H1 (cell line): ENCODE measurements around the gene SIGLEC11. TPM values are rescaled to one million over a fixed set of nuclear protein-coding genes. Genes with fewer than 3 reads are reported as not detected.

ENCODE experiments used
- CTCF ChIA-PET: fragments of 300-600 bp; sonication (Branson Sonifier 250); formaldehyde crosslinking; loops from one replicate; lab custom pipeline; 2021; ENCODE audit not compliant: partially characterized antibody; lab: Charles Lee
- POLR2A ChIA-PET: fragments of 300-600 bp; sonication (Branson Sonifier 250); formaldehyde crosslinking; loops from one replicate; lab custom pipeline; 2021; ENCODE audit warnings: inconsistent platforms; ENCODE audit not compliant: partially characterized antibody; lab: Charles Lee
- DNase-seq, 2 experiments: peaks; one replicate each; pipeline versions ENCODE4 v3.0.0 to v3.0.0-alpha.2; 2010 to 2022; ENCODE audit warnings: low spot score in 2 of 2, low read depth in 1 of 2, mixed read lengths in 1 of 2
- FAIRE-seq: peaks from 2 replicates; lab custom pipeline; 2011; peaks lifted over from hg19 to GRCh38; lab: Jason Lieb, UNC
- H2AFZ ChIP-seq: 2 replicates; pipeline ENCODE4 v1.8.1; 2012; ENCODE audit warnings: low read length, inconsistent platforms
- H2AK5ac ChIP-seq: 2 replicates; pipeline ENCODE4 v1.6.1; 2013; ENCODE audit warnings: low read depth, low read length
- H2BK120ac ChIP-seq: replicated peaks from 2 replicates; pipeline ENCODE3; 2013; ENCODE audit warnings: low read depth, low read length, inconsistent platforms
- H2BK12ac ChIP-seq: 2 replicates; pipeline ENCODE4 v1.6.1; 2013; ENCODE audit warnings: low read depth, low read length
- H2BK15ac ChIP-seq: 2 replicates; pipeline ENCODE4 v1.6.1; 2013; ENCODE audit warnings: low read length
- H2BK20ac ChIP-seq: 2 replicates; pipeline ENCODE4 v1.6.1; 2013; ENCODE audit warnings: low read length
- H2BK5ac ChIP-seq: 2 replicates; pipeline ENCODE4 v1.6.1; 2013; ENCODE audit warnings: low read depth, low read length
- H3K14ac ChIP-seq: 2 replicates; pipeline ENCODE4 v1.6.1; 2013; ENCODE audit warnings: inconsistent platforms; ENCODE audit not compliant: insufficient read length
- H3K18ac ChIP-seq: 2 replicates; pipeline ENCODE4 v1.6.1; 2013; ENCODE audit warnings: low read length; ENCODE audit errors: extremely low read depth
- H3K23ac ChIP-seq: 2 replicates; pipeline ENCODE4 v1.6.1; 2013; ENCODE audit warnings: inconsistent platforms; ENCODE audit not compliant: insufficient read length
- H3K23me2 ChIP-seq: 2 replicates; pipeline ENCODE4 v1.6.1; 2013; ENCODE audit warnings: low read depth, low read length
- H3K27ac ChIP-seq: 2 replicates; pipeline ENCODE4 v1.6.1; 2011; ENCODE audit warnings: low read depth, low read length, inconsistent platforms
- H3K27me3 ChIP-seq, 4 experiments: replicated peaks in 1 of 4; 1 replicate in 1 of 4; 2 replicates in 3 of 4; pipeline versions ENCODE4 v1.6.1 to v1.8.1; 2011 to 2013; ENCODE audit warnings: low read length in 3 of 4, mild to moderate bottlenecking in 3 of 4, inconsistent platforms in 2 of 4, mixed read lengths in 2 of 4, moderate library complexity in 1 of 4; ENCODE audit not compliant: control insufficient read depth in 3 of 4, insufficient read depth in 3 of 4; ENCODE audit errors: extremely low read depth in 1 of 4
- H3K36me3 ChIP-seq, 4 experiments: 2 replicates each; pipeline versions ENCODE4 v1.6.1 to v1.8.1; 2011 to 2013; ENCODE audit warnings: mild to moderate bottlenecking in 4 of 4, low read length in 3 of 4, moderate library complexity in 2 of 4, control low read depth in 1 of 4, inconsistent platforms in 1 of 4; ENCODE audit not compliant: insufficient read depth in 4 of 4, control insufficient read depth in 2 of 4
- H3K4ac ChIP-seq: replicated peaks from 2 replicates; pipeline ENCODE3; 2013; ENCODE audit warnings: low read length, low read depth, mixed read lengths, inconsistent platforms; ENCODE audit not compliant: insufficient read length
- H3K4me1 ChIP-seq, 4 experiments: replicated peaks in 1 of 4; 1 replicate in 1 of 4; 2 replicates in 3 of 4; pipeline versions ENCODE4 v1.6.1 to v1.8.1; 2011 to 2013; ENCODE audit warnings: low read length in 3 of 4, inconsistent platforms in 2 of 4, mixed read lengths in 1 of 4; ENCODE audit not compliant: insufficient read depth in 4 of 4, control insufficient read depth in 3 of 4
- H3K4me2 ChIP-seq, 2 experiments: 2 replicates each; pipeline versions ENCODE4 v1.6.1 to v1.8.1; 2011 to 2013; ENCODE audit warnings: low read depth in 2 of 2, low read length in 2 of 2, control low read depth in 1 of 2, inconsistent platforms in 1 of 2, mild to moderate bottlenecking in 1 of 2; ENCODE audit not compliant: insufficient read depth in 1 of 2
- H3K4me3 ChIP-seq, 4 experiments: fragments of 200-600, 300-600 bp in 1 of 4; sonication (generic), shearing (Covaris generic), sonication (Bioruptor Twin) in 1 of 4; 2 replicates each; pipeline versions ENCODE4 v1.5.1 to v1.8.1; 2011 to 2016; ENCODE audit warnings: low read length in 4 of 4, low read depth in 3 of 4, control low read depth in 2 of 4, inconsistent platforms in 2 of 4, mild to moderate bottlenecking in 2 of 4, mixed read lengths in 1 of 4, moderate library complexity in 1 of 4; ENCODE audit not compliant: insufficient read depth in 2 of 4; ENCODE audit errors: extremely low read depth in 1 of 4
- H3K56ac ChIP-seq: replicated peaks from 2 replicates; pipeline ENCODE3; 2013; ENCODE audit warnings: low read depth, mild to moderate bottlenecking, mixed read lengths, low read length, inconsistent platforms; ENCODE audit not compliant: insufficient read length
- H3K79me1 ChIP-seq: 2 replicates; pipeline ENCODE4 v1.6.1; 2013; ENCODE audit warnings: low read depth, low read length, control low read depth
- H3K79me2 ChIP-seq, 2 experiments: 2 replicates each; pipeline versions ENCODE4 v1.6.1 to v1.8.1; 2012 to 2013; ENCODE audit warnings: low read length in 2 of 2, mild to moderate bottlenecking in 2 of 2, inconsistent platforms in 1 of 2; ENCODE audit not compliant: insufficient read depth in 2 of 2, control insufficient read depth in 1 of 2
- H3K9ac ChIP-seq, 4 experiments: replicated peaks in 1 of 4; 1 replicate in 1 of 4; 2 replicates in 3 of 4; pipeline versions ENCODE4 v1.6.1 to v1.8.1; 2011 to 2013; ENCODE audit warnings: low read depth in 3 of 4, low read length in 3 of 4, control low read depth in 2 of 4, mild to moderate bottlenecking in 2 of 4, moderate library complexity in 2 of 4, inconsistent platforms in 1 of 4; ENCODE audit errors: extremely low read depth in 1 of 4
- H3K9me3 ChIP-seq, 2 experiments: 2 replicates each; pipeline versions ENCODE4 v1.6.1 to v1.8.1; 2012 to 2013; ENCODE audit warnings: mild to moderate bottlenecking in 2 of 2, moderate library complexity in 2 of 2, control low read depth in 1 of 2, inconsistent platforms in 1 of 2, low read depth in 1 of 2, low read length in 1 of 2, mixed read lengths in 1 of 2; ENCODE audit not compliant: insufficient read depth in 2 of 2
- H4K20me1 ChIP-seq, 2 experiments: replicated peaks in 1 of 2; 2 replicates each; pipeline versions ENCODE3 to v1.8.1; 2011 to 2013; ENCODE audit warnings: inconsistent platforms in 2 of 2, low read length in 2 of 2, mild to moderate bottlenecking in 1 of 2; ENCODE audit not compliant: insufficient read depth in 2 of 2, control insufficient read depth in 1 of 2
- H4K5ac ChIP-seq: 2 replicates; pipeline ENCODE4 v1.6.1; 2013; ENCODE audit warnings: low read length, low read depth, mixed read lengths, inconsistent platforms; ENCODE audit not compliant: insufficient read length
- H4K8ac ChIP-seq: 2 replicates; pipeline ENCODE4 v1.8.0; 2013; ENCODE audit warnings: mild to moderate bottlenecking, moderate library complexity, low read length, inconsistent platforms; ENCODE audit not compliant: insufficient read depth; ENCODE audit errors: extremely low read depth
- H4K91ac ChIP-seq: replicated peaks from 2 replicates; pipeline ENCODE3; 2013; ENCODE audit warnings: low read length, mixed read lengths, inconsistent platforms; ENCODE audit not compliant: insufficient read length
- BACH1 ChIP-seq: IDR thresholded peaks from 2 replicates; pipeline ENCODE4 v1.6.1; 2012; ENCODE audit warnings: low read length, improper control_type of control experiment
- BRCA1 ChIP-seq: IDR thresholded peaks from 2 replicates; pipeline ENCODE4 v1.6.1; 2012; ENCODE audit warnings: low read depth, low read length, improper control_type of control experiment
- CBX8 ChIP-seq: fragments of 300-800, 300-1000 bp; sonication (generic); IDR thresholded peaks from 2 replicates; pipeline ENCODE4 v1.7.1; 2016; ENCODE audit warnings: low read depth, low read length, borderline replicate concordance
- CREB1 ChIP-seq: IDR thresholded peaks from 2 replicates; pipeline ENCODE4 v1.6.1; 2012; ENCODE audit warnings: inconsistent platforms
- JUND ChIP-seq: IDR thresholded peaks from 2 replicates; pipeline ENCODE4 v1.6.1; 2011; ENCODE audit warnings: mild to moderate bottlenecking, improper control_type of control experiment, low read length
- NRF1 ChIP-seq: IDR thresholded peaks from 2 replicates; pipeline ENCODE4 v1.6.1; 2011; ENCODE audit warnings: mild to moderate bottlenecking, low read depth, low read length, improper control_type of control experiment
- POLR2A ChIP-seq, 2 experiments: IDR thresholded peaks; 1 replicate in 1 of 2; 2 replicates in 1 of 2; pipeline ENCODE4 v1.6.1; 2011; ENCODE audit warnings: low read depth in 2 of 2, low read length in 2 of 2, mild to moderate bottlenecking in 2 of 2; ENCODE audit errors: control extremely low read depth in 1 of 2
- POU5F1 ChIP-seq: IDR thresholded peaks from 2 replicates; pipeline ENCODE4 v1.6.1; 2011; ENCODE audit warnings: low read depth, mild to moderate bottlenecking, low read length, moderate library complexity
- SAP30 ChIP-seq: fragments of 300-600 bp; sonication (generic); IDR thresholded peaks from 2 replicates; pipeline ENCODE4 v1.7.1; 2012; ENCODE audit warnings: low read length, moderate library complexity, mild to moderate bottlenecking, inconsistent platforms; ENCODE audit not compliant: insufficient read depth, insufficient replicate concordance
- SIRT6 ChIP-seq: IDR thresholded peaks from one replicate; pipeline ENCODE4 v1.7.1; 2012; ENCODE audit warnings: low read length, inconsistent platforms
- SUZ12 ChIP-seq: fragments of 200-600 bp; sonication (generic); IDR thresholded peaks from 2 replicates; pipeline ENCODE4 v1.6.1; 2012; ENCODE audit warnings: mild to moderate bottlenecking, inconsistent platforms, low read length, moderate library complexity, mixed read lengths
- TAF1 ChIP-seq: IDR thresholded peaks from 2 replicates; pipeline ENCODE4 v1.6.1; 2011; ENCODE audit warnings: mild to moderate bottlenecking, low read depth, low read length
- TBP ChIP-seq: IDR thresholded peaks from 2 replicates; pipeline ENCODE4 v1.6.1; 2011; ENCODE audit warnings: low read depth, low read length, improper control_type of control experiment
- TCF12 ChIP-seq: IDR thresholded peaks from 2 replicates; pipeline ENCODE4 v1.6.1; 2011; ENCODE audit warnings: low read depth, mild to moderate bottlenecking, low read length
- YY1 ChIP-seq: IDR thresholded peaks from 2 replicates; pipeline ENCODE4 v1.6.1; 2011; ENCODE audit warnings: low read depth, mild to moderate bottlenecking, low read length
- WGBS, 2 experiments: shearing (Covaris generic) in 1 of 2; methylation state at CpG; one replicate each; pipeline versions ENCODE4 v1.1.6 to v1.1.7; 2013 to 2015; ENCODE audit warnings: low lambda C conversion rate in 2 of 2, mixed read lengths in 2 of 2, inconsistent platforms in 1 of 2, low coverage in 1 of 2, missing lambda C conversion rate in 1 of 2; ENCODE audit not compliant: insufficient replicate concordance in 2 of 2, insufficient coverage in 1 of 2, insufficient read length in 1 of 2; ENCODE audit errors: extremely low coverage in 1 of 2, missing lambda C conversion rate in 1 of 2; 5-methylcytosine and 5-hydroxymethylcytosine counted together
- polyA plus RNA-seq, 7 experiments: library from polyadenylated mRNA; depleted of rRNA in 3 of 7; stranded (reverse) in 5 of 7; unstranded in 2 of 7; fragments of >200 nt in 5 of 7; fragments of 200-250 nt in 2 of 7; gene quantifications; 1 replicate in 5 of 7; 2 replicates in 1 of 7; 4 replicates in 1 of 7; pipeline versions ENCODE4 v1.2.1 to v1.2.3, GENCODE V29; 2011 to 2013; ENCODE audit warnings: missing spikeins in 2 of 7, mixed read lengths in 2 of 7
- total RNA-seq: library from RNA; stranded (reverse); fragmentation: NEBNext Ultra II Directional; extraction: Animal tissue kit (Norgen Biotek cat#: 25700); gene quantifications from 2 replicates; pipeline ENCODE4 v1.2.1, GENCODE V29; 2021
- TF ChIP-seq, protein P1 (sequence below): IDR thresholded peaks from 2 replicates; pipeline ENCODE4 v1.6.1; 2012; ENCODE audit warnings: inconsistent platforms

The SIGLEC11 gene
- total and polyA plus RNA-seq, 2 of the 8 experiments (the other 6 are each of a cell fraction or from before 2014, with no cell fraction given): 0.18 TPM; not detected in 1

DNA sequence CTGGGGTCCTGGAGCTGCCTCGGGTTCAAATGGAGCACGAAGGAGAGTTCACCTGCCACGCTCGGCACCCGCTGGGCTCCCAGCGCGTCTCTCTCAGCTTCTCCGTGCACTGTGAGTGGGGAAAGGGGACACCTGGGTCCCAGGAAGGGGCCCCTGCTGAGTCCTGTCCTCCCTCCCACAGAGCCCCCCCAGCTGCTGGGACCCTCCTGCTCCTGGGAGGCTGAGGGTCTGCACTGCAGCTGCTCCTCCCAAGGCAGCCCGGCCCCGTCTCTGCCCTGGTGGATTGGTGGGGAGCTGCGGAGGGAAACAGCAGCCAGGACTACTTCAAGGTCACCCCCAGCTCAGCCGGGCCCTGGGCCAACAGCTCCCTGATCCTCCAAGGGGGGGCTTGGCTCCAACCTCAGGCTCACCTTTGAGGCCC lies 11.0 kb upstream of the SIGLEC11 start:
- Histone ChIP-seq H3K79me1 (no peaks in the 10 kb centered on the region), H2BK12ac (no peak overlapping the region), H2BK15ac (no peak overlapping the region), H3K23me2 (no peaks in the 10 kb centered on the region), H4K91ac (no peak overlapping the region), H3K18ac (no peak overlapping the region), H2AFZ (no peak overlapping the region), H3K4me2 (no peak overlapping the region), H2BK120ac (no peak overlapping the region), H3K9me3 (no peaks in the 10 kb centered on the region), H3K14ac (no peak overlapping the region), H3K27ac (no peak overlapping the region), H4K5ac (no peak overlapping the region), H3K36me3 (no peaks in the 10 kb centered on the region), H2AK5ac (no peak overlapping the region), H4K20me1 (peaks cover 0 to 2% of the 10 kb centered on the region in 2 experiments), H3K23ac (no peak overlapping the region), H3K79me2 (no peaks in the 10 kb centered on the region), H4K8ac (no peak overlapping the region), H2BK5ac (no peak overlapping the region), H2BK20ac (no peak overlapping the region), H3K4ac (no peak overlapping the region), H3K4me3 (no peak overlapping the region), H3K4me1 (no peaks in the 10 kb centered on the region), H3K56ac (no peak overlapping the region), H3K27me3 (no peaks in the 10 kb centered on the region), H3K9ac (no peak overlapping the region)
- POLR2A ChIA-PET: interaction anchor here (0.9 to 1.6 kb wide), 4 partner anchors 12 to 44 kb away, joined by 3 to 12 read pairs (median 4); partner anchors contain the start of genes ATF5 and NUP62
- CTCF ChIA-PET: interaction anchor here (1.2 kb wide), 3 partner anchors 12 to 35 kb away, joined by 3 to 6 read pairs (median 4); no protein-coding TSS in a partner anchor
- FAIRE-seq: no peak
- no peak for DNase-seq
- 89% methylated on average over 8 of the region's 12 CpGs; no CpG with 5 or more reads in 1 of the 2 experiments for WGBS, 2 experiments
- TF ChIP-seq NRF1 (no peak), BRCA1 (no peak), SIRT6 (no peak), POLR2A (IDR thresholded peaks at IDR 0.05; ENCODE audit: control extremely low read depth in 1 of 2, low read depth in 2 of 2, low read length in 2 of 2) (no peak), TBP (no peak), TAF1 (no peak), YY1 (no peak), JUND (no peak), CBX8 (no peak), SUZ12 (no peak), BACH1 (no peak), POU5F1 (no peak), CREB1 (no peak), SAP30 (no peak), TCF12 (no peak)
- TF ChIP-seq, protein P1, sequence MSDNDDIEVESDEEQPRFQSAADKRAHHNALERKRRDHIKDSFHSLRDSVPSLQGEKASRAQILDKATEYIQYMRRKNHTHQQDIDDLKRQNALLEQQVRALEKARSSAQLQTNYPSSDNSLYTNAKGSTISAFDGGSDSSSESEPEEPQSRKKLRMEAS: no peak
